Measurements from ENCODE around the gene YAE1.
"Not testable (repeated sequence)": the region's sequence is repeated elsewhere in the genome, so short reads cannot be mapped to it uniquely, and the experiment has no call there.

YAE1 gene, protein sequence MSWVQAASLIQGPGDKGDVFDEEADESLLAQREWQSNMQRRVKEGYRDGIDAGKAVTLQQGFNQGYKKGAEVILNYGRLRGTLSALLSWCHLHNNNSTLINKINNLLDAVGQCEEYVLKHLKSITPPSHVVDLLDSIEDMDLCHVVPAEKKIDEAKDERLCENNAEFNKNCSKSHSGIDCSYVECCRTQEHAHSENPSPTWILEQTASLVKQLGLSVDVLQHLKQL

GRCh38 chr7:39566023-39566921 lies at the start of gene YAE1:
YAE1 (plus strand) TSS chr7:39566404; CDS start chr7:39566419, 15 bp downstream.
- peak; percentile 77 for DNase-seq (ENCODE audit: low read depth)

DNA sequence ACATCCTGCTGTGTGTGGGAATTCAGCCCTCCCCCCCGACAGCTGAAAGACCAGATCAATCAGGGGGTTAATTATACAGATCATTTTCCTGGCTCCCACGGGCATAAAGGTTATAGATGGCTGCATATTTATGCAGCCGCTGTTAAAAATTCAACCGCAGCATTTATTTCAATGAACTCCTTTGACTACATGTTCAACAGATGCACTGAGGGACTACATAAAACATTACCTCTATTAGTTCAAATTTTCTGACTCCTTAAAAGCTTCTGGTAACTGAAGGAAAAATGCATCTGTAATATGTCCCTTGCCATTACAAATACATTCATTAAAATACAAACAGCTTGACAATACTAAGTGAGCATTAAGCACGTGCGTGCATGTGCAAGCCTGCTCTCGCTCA lies 49.7 kb upstream of the YAE1 start:
- no peak for DNase-seq (ENCODE audit: low read depth)

GRCh38 chr7:39517240-39517639 lies 49.0 kb upstream of the YAE1 start:
- DNase-seq (ENCODE audit: low read depth) = no peak

GRCh38 chr7:39525926-39526325 lies 40.3 kb upstream of the YAE1 start:
- no peak for DNase-seq (ENCODE audit: low read depth)

GRCh38 chr7:39526666-39527065 lies 39.5 kb upstream of the YAE1 start:
- no peak for DNase-seq (ENCODE audit: low read depth)

- no peak for DNase-seq (ENCODE audit: low read depth)
Measured at GRCh38 chr7:39527296-39527695, 38.9 kb upstream of the YAE1 start.

- no peak for DNase-seq (ENCODE audit: low read depth)
Measured at GRCh38 chr7:39527951-39528350, 38.3 kb upstream of the YAE1 start.

DNA sequence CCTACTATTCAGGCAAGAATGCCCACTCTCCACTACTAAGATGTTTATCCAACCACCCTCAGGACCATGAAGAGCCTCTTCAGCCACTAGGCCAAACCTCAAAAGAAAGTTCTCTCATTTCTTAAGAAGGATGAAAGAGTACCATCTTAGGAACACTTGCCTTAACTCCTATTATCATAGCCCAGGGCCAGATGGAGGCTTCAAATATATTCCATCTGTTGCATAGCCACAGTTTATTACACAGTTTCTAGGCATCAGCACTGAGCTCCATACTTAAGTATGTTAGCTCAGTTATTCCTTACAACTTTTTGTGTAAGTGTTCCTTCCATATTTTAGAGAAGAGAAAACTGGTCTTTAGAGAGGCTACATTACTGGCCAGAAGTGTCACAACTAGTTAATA lies 37.4 kb upstream of the YAE1 start:
- no peak for DNase-seq (ENCODE audit: low read depth)

GRCh38 chr7:39529582-39529981 lies 36.6 kb upstream of the YAE1 start:
- DNase-seq (ENCODE audit: low read depth) = no peak

GRCh38 chr7:39530971-39531370 lies 35.2 kb upstream of the YAE1 start:
- DNase-seq (ENCODE audit: low read depth) = no peak

DNA sequence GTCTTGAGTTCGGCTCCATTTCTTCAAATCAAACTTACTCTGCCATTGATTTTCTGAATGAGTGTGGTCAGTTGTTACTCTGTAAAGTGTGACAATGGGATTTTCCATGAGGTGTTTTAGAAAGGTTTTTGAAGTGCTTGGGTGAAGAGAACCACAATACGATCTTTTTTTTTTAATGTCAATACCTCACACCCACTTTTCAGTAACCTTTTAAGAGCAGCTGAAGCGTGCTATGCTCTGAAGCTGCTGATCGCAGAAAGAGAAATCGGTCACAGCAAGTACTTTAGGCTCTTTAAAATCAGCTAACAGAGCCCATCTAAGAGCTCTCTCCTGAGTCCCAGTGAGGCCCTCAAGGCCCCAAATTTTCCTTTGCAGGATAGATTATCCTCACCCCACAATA lies 34.4 kb upstream of the YAE1 start:
- no peak for DNase-seq (ENCODE audit: low read depth)

GRCh38 chr7:39532832-39533231 lies 33.4 kb upstream of the YAE1 start:
- DNase-seq (ENCODE audit: low read depth) = no peak

DNA sequence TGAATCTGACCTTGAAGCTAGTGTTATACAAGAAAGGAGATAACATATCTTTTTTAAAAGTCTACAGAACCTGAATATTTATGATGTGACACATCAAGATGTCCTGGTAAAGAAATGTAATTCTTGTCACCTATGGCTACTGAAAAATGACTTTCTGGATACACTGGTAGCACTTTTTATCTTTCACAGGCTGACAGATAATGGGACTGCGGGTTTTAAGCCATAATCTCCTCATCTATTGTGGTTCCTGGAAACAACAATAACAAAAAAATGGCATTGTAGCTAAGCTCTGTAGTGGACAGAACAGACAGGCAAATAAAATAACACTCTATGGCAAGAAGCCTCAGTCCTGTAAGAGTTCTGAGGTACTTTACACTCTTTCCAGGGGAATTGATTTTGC lies 31.6 kb upstream of the YAE1 start:
- DNase-seq (ENCODE audit: low read depth) = no peak

DNA sequence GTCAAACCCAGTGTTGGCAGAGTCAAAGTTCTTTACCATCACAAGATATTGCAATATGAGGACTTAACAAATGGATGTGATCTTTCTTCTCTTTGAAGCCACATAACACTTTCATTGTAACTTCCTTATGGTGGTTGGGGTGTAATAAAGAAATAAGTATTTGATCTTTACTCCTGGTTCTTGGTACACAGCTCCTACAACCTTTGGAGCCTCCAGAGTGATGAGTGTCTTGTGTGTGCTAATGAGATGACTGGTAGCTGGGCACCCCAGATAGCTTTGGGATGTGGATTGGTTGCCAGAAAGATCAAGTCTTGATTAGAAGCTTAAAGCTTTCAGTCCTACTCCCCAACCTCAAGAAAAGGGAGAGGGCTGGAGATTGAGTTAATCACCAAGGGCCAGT lies 31.1 kb upstream of the YAE1 start:
- DNase-seq (ENCODE audit: low read depth) = no peak

- no peak for DNase-seq (ENCODE audit: low read depth)
Measured at GRCh38 chr7:39535720-39536119, 30.5 kb upstream of the YAE1 start.

- no peak for DNase-seq (ENCODE audit: low read depth)
Measured at GRCh38 chr7:39536951-39537350, 29.3 kb upstream of the YAE1 start.

- DNase-seq (ENCODE audit: low read depth) = no peak
Measured at GRCh38 chr7:39539816-39540215, 26.4 kb upstream of the YAE1 start.

- no peak for DNase-seq (ENCODE audit: low read depth)
Measured at GRCh38 chr7:39540320-39540719, 25.9 kb upstream of the YAE1 start.

GRCh38 chr7:39541511-39541910 lies 24.7 kb upstream of the YAE1 start:
- no peak for DNase-seq (ENCODE audit: low read depth)

DNA sequence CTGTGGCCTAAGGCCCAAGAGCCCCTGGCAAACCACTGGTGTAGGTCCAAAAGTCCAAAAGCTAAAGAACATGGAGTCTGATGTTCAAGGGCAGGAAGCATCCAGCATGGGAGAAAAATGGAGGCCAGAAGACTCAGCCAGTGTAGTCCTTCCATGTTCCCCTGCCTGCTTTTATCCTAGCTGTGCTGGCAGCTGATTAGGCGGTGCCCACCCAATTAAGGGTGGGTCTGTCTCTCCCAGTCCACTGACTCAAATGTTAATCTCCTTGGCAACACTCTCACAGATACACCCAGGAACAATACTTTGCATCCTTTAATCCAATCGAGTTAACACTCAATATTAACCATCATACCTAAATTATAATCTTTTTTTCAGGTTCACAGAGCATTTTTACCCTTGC lies 21.4 kb upstream of the YAE1 start:
- DNase-seq (ENCODE audit: low read depth) = not testable (repeated sequence)

- no peak for DNase-seq (ENCODE audit: low read depth)
Measured at GRCh38 chr7:39547336-39547735, 18.9 kb upstream of the YAE1 start.

DNA sequence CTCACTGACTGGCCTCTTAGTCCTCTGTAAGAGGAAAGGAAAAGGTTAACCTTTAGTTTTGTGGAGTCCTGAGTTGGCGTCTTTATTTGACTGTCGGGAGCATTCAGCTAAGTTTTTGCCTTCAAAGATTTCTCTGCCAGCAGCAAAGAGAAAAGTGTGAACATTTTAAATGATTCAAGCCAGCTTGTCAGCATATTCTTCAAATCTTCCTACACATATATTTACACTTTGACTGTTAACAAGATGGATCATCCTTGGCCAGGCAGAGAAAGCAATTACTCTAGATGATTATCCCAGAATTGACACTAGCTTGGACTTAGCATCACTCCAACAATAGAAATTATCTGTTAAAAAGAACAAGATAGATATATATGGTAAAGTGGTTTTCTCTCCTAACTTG lies 15.8 kb upstream of the YAE1 start:
- no peak for DNase-seq (ENCODE audit: low read depth)

- DNase-seq (ENCODE audit: low read depth) = no peak
Measured at GRCh38 chr7:39553436-39553835, 12.8 kb upstream of the YAE1 start.

Measured in activated T-cell treated with anti-CD3 and anti-CD28 coated beads for 24 hours (primary cell).